HEK293 (cell line): Measurements from ENCODE around the gene DOCK1.

Experiments used
- CTCF ChIA-PET: fragments of 350-600 bp; formaldehyde crosslinking; extraction: SDS; loops from one replicate; lab custom pipeline; 2021; ENCODE audit warnings: antibody characterized with exemption; lab: Yijun Ruan, JAX
- POLR2A ChIA-PET: fragments of 300-600 bp; formaldehyde crosslinking; extraction: SDS; loops from one replicate; lab custom pipeline; 2020; ENCODE audit warnings: antibody characterized with exemption, inconsistent platforms; lab: Yijun Ruan, JAX
- H3K27ac ChIP-seq: fragments of 200-500 bp; sonication (Bioruptor generic); 2 replicates; pipeline ENCODE4 v1.5.1; 2014; ENCODE audit warnings: low read depth, low read length, control low read depth, inconsistent platforms; ENCODE audit errors: extremely low read depth
- H3K36me3 ChIP-seq, 2 experiments: fragments of 200-500 bp in 1 of 2; sonication (Bioruptor generic) in 1 of 2; 1 replicate in 1 of 2; 2 replicates in 1 of 2; pipeline ENCODE4 v1.5.1; 2014 to 2017; ENCODE audit warnings: inconsistent platforms in 2 of 2, low read length in 2 of 2; ENCODE audit not compliant: control insufficient read depth in 2 of 2, insufficient read depth in 1 of 2
- H3K4me1 ChIP-seq: fragments of 200-500 bp; sonication (Bioruptor generic); 2 replicates; pipeline ENCODE4 v1.5.1; 2014; ENCODE audit warnings: mild to moderate bottlenecking, low read length, inconsistent platforms; ENCODE audit not compliant: control insufficient read depth, insufficient read depth
- H3K4me3 ChIP-seq: 2 replicates; pipeline ENCODE4 v1.5.1; 2011; ENCODE audit warnings: low read depth, mild to moderate bottlenecking, control low read depth, low read length, moderate library complexity
- H3K9me3 ChIP-seq: fragments of 200-500 bp; sonication (Bioruptor generic); 2 replicates; pipeline ENCODE4 v1.5.1; 2014; ENCODE audit warnings: low read depth, low read length, inconsistent platforms; ENCODE audit not compliant: control insufficient read depth, insufficient read depth
- GLI4 ChIP-seq: fragments of 450-650 bp; formaldehyde crosslinking; IDR thresholded peaks from 2 replicates; pipeline ENCODE4 v1.5.1; 2016; ENCODE audit warnings: missing biosample characterization, missing genetic modification characterization
- ZBTB20 ChIP-seq: fragments of 450-650 bp; formaldehyde crosslinking; IDR thresholded peaks from 2 replicates; pipeline ENCODE4 v1.5.1; 2016; ENCODE audit warnings: missing biosample characterization, missing genetic modification characterization
- ZNF112 ChIP-seq: fragments of 450-650 bp; formaldehyde crosslinking; IDR thresholded peaks from 2 replicates; pipeline ENCODE4 v1.5.0; 2017; ENCODE audit warnings: missing biosample characterization, missing genetic modification characterization
- ZNF140 ChIP-seq: fragments of 450-650 bp; formaldehyde crosslinking; IDR thresholded peaks from 2 replicates; pipeline ENCODE4 v1.5.1; 2016; ENCODE audit warnings: missing biosample characterization, missing genetic modification characterization
- ZNF280D ChIP-seq: fragments of 450-650 bp; formaldehyde crosslinking; IDR thresholded peaks from 2 replicates; pipeline ENCODE4 v1.5.1; 2016; ENCODE audit warnings: missing biosample characterization, missing genetic modification characterization
- ZNF423 ChIP-seq: fragments of 450-650 bp; formaldehyde crosslinking; IDR thresholded peaks from 2 replicates; pipeline ENCODE4 v1.5.1; 2016; ENCODE audit warnings: missing biosample characterization, missing genetic modification characterization
- ZNF510 ChIP-seq: fragments of 450-650 bp; formaldehyde crosslinking; IDR thresholded peaks from 2 replicates; pipeline ENCODE4 v1.5.1; 2018; ENCODE audit warnings: mild to moderate bottlenecking, missing genetic modification characterization, missing biosample characterization; ENCODE audit not compliant: insufficient replicate concordance
- ZNF530 ChIP-seq: fragments of 450-650 bp; formaldehyde crosslinking; IDR thresholded peaks from 2 replicates; pipeline ENCODE4 v1.5.1; 2016; ENCODE audit warnings: low read depth, missing biosample characterization, missing genetic modification characterization
- ZNF548 ChIP-seq: fragments of 450-650 bp; formaldehyde crosslinking; IDR thresholded peaks from 2 replicates; pipeline ENCODE4 v1.5.1; 2016; ENCODE audit warnings: missing biosample characterization, missing genetic modification characterization
- ZNF561 ChIP-seq: fragments of 450-650 bp; IDR thresholded peaks from 2 replicates; pipeline ENCODE4 v1.5.1; 2018; ENCODE audit warnings: missing biosample characterization, missing genetic modification characterization, borderline replicate concordance
- ZNF624 ChIP-seq: fragments of 450-650 bp; formaldehyde crosslinking; IDR thresholded peaks from 2 replicates; pipeline ENCODE4 v1.5.1; 2017; ENCODE audit warnings: missing biosample characterization, missing genetic modification characterization
- ZNF654 ChIP-seq: fragments of 450-650 bp; formaldehyde crosslinking; IDR thresholded peaks from 2 replicates; pipeline ENCODE4 v1.5.1; 2016; ENCODE audit warnings: low read depth, missing biosample characterization, missing genetic modification characterization
- ZNF658 ChIP-seq: fragments of 450-650 bp; formaldehyde crosslinking; IDR thresholded peaks from 2 replicates; pipeline ENCODE4; 2016; ENCODE audit warnings: missing biosample characterization, missing genetic modification characterization
- ZNF701 ChIP-seq: fragments of 450-650 bp; formaldehyde crosslinking; IDR thresholded peaks from 2 replicates; pipeline ENCODE4 v1.5.1; 2016; ENCODE audit warnings: missing biosample characterization, missing genetic modification characterization
- ZSCAN23 ChIP-seq: fragments of 450-650 bp; formaldehyde crosslinking; IDR thresholded peaks from 2 replicates; pipeline ENCODE4 v1.5.1; 2016; ENCODE audit warnings: missing biosample characterization, missing genetic modification characterization
- ZSCAN5A ChIP-seq: fragments of 450-650 bp; formaldehyde crosslinking; IDR thresholded peaks from 2 replicates; pipeline ENCODE4 v1.5.1; 2016; ENCODE audit warnings: missing biosample characterization, missing genetic modification characterization
- ZXDB ChIP-seq: fragments of 450-650 bp; formaldehyde crosslinking; IDR thresholded peaks from 2 replicates; pipeline ENCODE4 v1.5.1; 2016; ENCODE audit warnings: missing biosample characterization, missing genetic modification characterization
- TF ChIP-seq, protein P1 (sequence below): fragments of 450-650 bp; formaldehyde crosslinking; IDR thresholded peaks from 2 replicates; pipeline ENCODE4 v1.5.1; 2016; ENCODE audit warnings: missing biosample characterization, missing genetic modification characterization, low read depth
- TF ChIP-seq, protein P2 (sequence below): fragments of 450-650 bp; formaldehyde crosslinking; IDR thresholded peaks from 2 replicates; pipeline ENCODE4 v1.5.1; 2016; ENCODE audit warnings: missing biosample characterization, missing genetic modification characterization

DOCK1 gene

GRCh38 chr10:127346604-127347003, 441.4 kb downstream of the DOCK1 start:
- no peak overlapping the region for H3K4me3 ChIP-seq
- peaks cover 0 to 11% of the 10 kb centered on the region in 2 experiments; a peak in 1 of 3 replicates for H3K36me3 ChIP-seq
- H3K9me3 ChIP-seq = no peaks in the 10 kb centered on the region
- no peaks in the 10 kb centered on the region for H3K4me1 ChIP-seq
- TF ChIP-seq ZXDB (no peak), ZNF510 (no peak), ZNF624 (no peak), ZNF140 (tag by site-specific recombination) (no peak), ZBTB20 (tag by site-specific recombination) (no peak), ZNF530 (tag by site-specific recombination) (no peak), ZNF112 (no peak), ZNF280D (tag by site-specific recombination) (no peak), ZNF658 (no peak), ZNF701 (no peak), ZNF654 (no peak), GLI4 (tag by site-specific recombination) (no peak), ZNF561 (tag by site-specific recombination) (no peak), ZNF423 (tag by site-specific recombination) (no peak), ZSCAN23 (no peak), ZSCAN5A (tag by site-specific recombination) (no peak), ZNF548 (no peak)
- TF ChIP-seq, protein P1, sequence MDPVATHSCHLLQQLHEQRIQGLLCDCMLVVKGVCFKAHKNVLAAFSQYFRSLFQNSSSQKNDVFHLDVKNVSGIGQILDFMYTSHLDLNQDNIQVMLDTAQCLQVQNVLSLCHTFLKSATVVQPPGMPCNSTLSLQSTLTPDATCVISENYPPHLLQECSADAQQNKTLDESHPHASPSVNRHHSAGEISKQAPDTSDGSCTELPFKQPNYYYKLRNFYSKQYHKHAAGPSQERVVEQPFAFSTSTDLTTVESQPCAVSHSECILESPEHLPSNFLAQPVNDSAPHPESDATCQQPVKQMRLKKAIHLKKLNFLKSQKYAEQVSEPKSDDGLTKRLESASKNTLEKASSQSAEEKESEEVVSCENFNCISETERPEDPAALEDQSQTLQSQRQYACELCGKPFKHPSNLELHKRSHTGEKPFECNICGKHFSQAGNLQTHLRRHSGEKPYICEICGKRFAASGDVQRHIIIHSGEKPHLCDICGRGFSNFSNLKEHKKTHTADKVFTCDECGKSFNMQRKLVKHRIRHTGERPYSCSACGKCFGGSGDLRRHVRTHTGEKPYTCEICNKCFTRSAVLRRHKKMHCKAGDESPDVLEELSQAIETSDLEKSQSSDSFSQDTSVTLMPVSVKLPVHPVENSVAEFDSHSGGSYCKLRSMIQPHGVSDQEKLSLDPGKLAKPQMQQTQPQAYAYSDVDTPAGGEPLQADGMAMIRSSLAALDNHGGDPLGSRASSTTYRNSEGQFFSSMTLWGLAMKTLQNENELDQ = no peak
- TF ChIP-seq, protein P2, sequence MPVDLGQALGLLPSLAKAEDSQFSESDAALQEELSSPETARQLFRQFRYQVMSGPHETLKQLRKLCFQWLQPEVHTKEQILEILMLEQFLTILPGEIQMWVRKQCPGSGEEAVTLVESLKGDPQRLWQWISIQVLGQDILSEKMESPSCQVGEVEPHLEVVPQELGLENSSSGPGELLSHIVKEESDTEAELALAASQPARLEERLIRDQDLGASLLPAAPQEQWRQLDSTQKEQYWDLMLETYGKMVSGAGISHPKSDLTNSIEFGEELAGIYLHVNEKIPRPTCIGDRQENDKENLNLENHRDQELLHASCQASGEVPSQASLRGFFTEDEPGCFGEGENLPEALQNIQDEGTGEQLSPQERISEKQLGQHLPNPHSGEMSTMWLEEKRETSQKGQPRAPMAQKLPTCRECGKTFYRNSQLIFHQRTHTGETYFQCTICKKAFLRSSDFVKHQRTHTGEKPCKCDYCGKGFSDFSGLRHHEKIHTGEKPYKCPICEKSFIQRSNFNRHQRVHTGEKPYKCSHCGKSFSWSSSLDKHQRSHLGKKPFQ (tag by site-specific recombination) = no peak
- ChIA-PET CTCF (interaction anchor here (0.7 kb wide), 1 partner anchor 573 kb away, joined by 4 read pairs; no protein-coding TSS in a partner anchor), POLR2A (no interaction called here)
- H3K27ac ChIP-seq = no peak overlapping the region
